Liver (tissue), 9 donors: Measurements from ENCODE around the gene CEACAM18. TPM values are rescaled to one million over a fixed set of nuclear protein-coding genes. Genes with fewer than 3 reads are reported as not detected.
A peak's percentile ranks its signal among the peaks of the same experiment; 100 is the strongest.

ENCODE experiments used
- DNase-seq: peaks from one replicate; pipeline ENCODE4 v3.0.0-alpha.2; 2017; ENCODE audit warnings: low spot score
- H3K27ac ChIP-seq, 2 donors: one replicate each; pipeline ENCODE4 v1.7.0; 2013; ENCODE audit warnings: inconsistent platforms in 2 of 2, low read length in 2 of 2, control low read depth in 1 of 2, low read depth in 1 of 2, mild to moderate bottlenecking in 1 of 2
- H3K27me3 ChIP-seq, 4 donors: one replicate each; pipeline versions ENCODE4 v1.6.1 to v1.7.0; 2013; ENCODE audit warnings: low read length in 3 of 4, inconsistent platforms in 1 of 4, mild to moderate bottlenecking in 1 of 4, moderate library complexity in 1 of 4; ENCODE audit not compliant: control insufficient read depth in 4 of 4, insufficient read depth in 4 of 4
- H3K36me3 ChIP-seq, 4 donors: one replicate each; pipeline versions ENCODE4 v1.6.1 to v1.7.0; 2013; ENCODE audit warnings: low read length in 3 of 4, mild to moderate bottlenecking in 3 of 4, low read depth in 1 of 4, moderate library complexity in 1 of 4; ENCODE audit not compliant: control insufficient read depth in 4 of 4, insufficient read depth in 3 of 4
- H3K4me1 ChIP-seq, 4 donors: one replicate each; pipeline versions ENCODE4 v1.6.1 to v1.7.0; 2013; ENCODE audit warnings: low read length in 3 of 4, mild to moderate bottlenecking in 3 of 4, moderate library complexity in 1 of 4; ENCODE audit not compliant: control insufficient read depth in 4 of 4, insufficient read depth in 4 of 4
- H3K4me3 ChIP-seq, 3 donors: one replicate each; pipeline versions ENCODE4 v1.6.1 to v1.7.0; 2013; ENCODE audit warnings: low read length in 3 of 3, control low read depth in 1 of 3, low read depth in 1 of 3, mild to moderate bottlenecking in 1 of 3
- H3K9ac ChIP-seq, 2 donors: one replicate each; pipeline ENCODE4 v1.7.0; 2013; ENCODE audit warnings: low read length in 2 of 2, mild to moderate bottlenecking in 2 of 2, moderate library complexity in 2 of 2, control low read depth in 1 of 2, low read depth in 1 of 2
- H3K9me3 ChIP-seq, 4 donors: one replicate each; pipeline versions ENCODE4 v1.6.1 to v1.7.0; 2013; ENCODE audit warnings: low read length in 3 of 4; ENCODE audit not compliant: control insufficient read depth in 4 of 4
- ATF3 ChIP-seq: IDR thresholded peaks from 2 replicates; pipeline ENCODE4 v1.6.1; 2016; ENCODE audit warnings: antibody characterized with exemption
- CTCF ChIP-seq: fragments of 150-350 bp; IDR thresholded peaks from 2 replicates; pipeline ENCODE4 v1.5.1; 2017; ENCODE audit warnings: improper control_type of control experiment, low read depth, low read length; ENCODE audit not compliant: missing input control
- GABPA ChIP-seq, 2 donors: IDR thresholded peaks in 1 of 2; conservative IDR thresholded peaks in 1 of 2; 2 replicates each; pipeline ENCODE4 v1.6.1; 2016; ENCODE audit warnings: antibody characterized with exemption in 2 of 2, mild to moderate bottlenecking in 1 of 2, moderate library complexity in 1 of 2
- HNF4A ChIP-seq, 2 donors: conservative IDR thresholded peaks; 2 replicates each; pipeline ENCODE4 v1.6.1; 2016; ENCODE audit warnings: antibody characterized with exemption in 2 of 2, mild to moderate bottlenecking in 2 of 2
- HNF4G ChIP-seq: IDR thresholded peaks from 2 replicates; pipeline ENCODE4 v1.6.1; 2016; ENCODE audit warnings: antibody characterized with exemption
- MAX ChIP-seq: IDR thresholded peaks from 2 replicates; pipeline ENCODE4 v1.6.1; 2016; ENCODE audit warnings: antibody characterized with exemption
- RAD21 ChIP-seq, 2 donors: IDR thresholded peaks; 2 replicates each; pipeline ENCODE4 v1.6.1; 2016; ENCODE audit warnings: antibody characterized with exemption in 2 of 2, mild to moderate bottlenecking in 2 of 2
- SP1 ChIP-seq: IDR thresholded peaks from 2 replicates; pipeline ENCODE4 v1.6.1; 2018; ENCODE audit warnings: antibody characterized with exemption, mild to moderate bottlenecking
- YY1 ChIP-seq: IDR thresholded peaks from 2 replicates; pipeline ENCODE4 v1.6.1; 2016; ENCODE audit warnings: antibody characterized with exemption, mild to moderate bottlenecking
- ZBTB33 ChIP-seq: IDR thresholded peaks from 2 replicates; pipeline ENCODE4 v1.6.1; 2016; ENCODE audit warnings: antibody characterized with exemption
- WGBS: extraction: QIAGEN DNeasy Blood & Tissue Kit; methylation state at CpG from one replicate; pipeline ENCODE4 v1.1.7; 2013; 5-methylcytosine and 5-hydroxymethylcytosine counted together
- polyA plus RNA-seq, 2 donors: library from polyadenylated mRNA; stranded (reverse) in 1 of 2; unstranded in 1 of 2; fragments of 200-250 nt in 1 of 2; fragments of >200 nt in 1 of 2; fragmentation: Nextera tagmentation in 1 of 2; extraction: Ambion mirVana in 1 of 2; gene quantifications; one replicate each; pipeline versions ENCODE4 v1.2.1 to v1.2.3, GENCODE V29; 2013 to 2015
- total RNA-seq, 2 donors: library from RNA; depleted of rRNA; stranded (reverse); fragments of >200 nt; gene quantifications; one replicate each; pipeline ENCODE4 v1.2.3, GENCODE V29; 2014
- donor health status: healthy.
- donor health status: healthy.
- donor health status: healthy.
- donor health status: healthy.
- donor health status: healthy.

CEACAM18 gene
- total and polyA plus RNA-seq, 4 donors, result not detected

- TF ChIP-seq CTCF, result no peak
- TF ChIP-seq ATF3, result no peak
- no peak for TF ChIP-seq YY1
- no peak for TF ChIP-seq HNF4A (conservative IDR thresholded peaks at IDR 0.05)
- TF ChIP-seq SP1, result no peak
Observed at GRCh38 chr19:51472607-51473006, 5.7 kb upstream of the CEACAM18 start (continued).

- WGBS, result 30% methylated on average over 7 of the region's 7 CpGs
Observed at GRCh38 chr19:51473009-51473707, 5.2 kb upstream of the CEACAM18 start.

More at GRCh38 chr19:51473009-51473707, 5.2 kb upstream of the CEACAM18 start:
- H3K9me3 ChIP-seq, result no peaks in the 10 kb centered on the region
- peak; percentile 77 to 86 for TF ChIP-seq RAD21 (IDR thresholded peaks at IDR 0.05)
- peak; percentile 66 for TF ChIP-seq CTCF
- TF ChIP-seq ATF3, result no peak
- no peak for TF ChIP-seq ZBTB33
- TF ChIP-seq MAX, result no peak
- no peak for TF ChIP-seq HNF4G
- no peak for TF ChIP-seq GABPA (IDR thresholded peaks at IDR 0.05 in 1 of 2, conservative IDR thresholded peaks at IDR 0.05 in 1 of 2)
- peak; percentile 93 for DNase-seq
- no peaks in the 10 kb centered on the region for H3K27me3 ChIP-seq
- no peak overlapping the region for H3K4me3 ChIP-seq
- no peak overlapping the region for H3K27ac ChIP-seq
- H3K4me1 ChIP-seq, result no peaks in the 10 kb centered on the region
- H3K9ac ChIP-seq, result no peak overlapping the region
- H3K36me3 ChIP-seq, result no peaks in the 10 kb centered on the region
